Measurements from ENCODE around the gene FUT8.
A peak's percentile ranks its signal among the peaks of the same experiment; 100 is the strongest.

Gene FUT8

GRCh38 chr14:65560340-65561027, 148.0 kb downstream of the FUT8 start:
- peak; percentile 93 for DNase-seq

DNA sequence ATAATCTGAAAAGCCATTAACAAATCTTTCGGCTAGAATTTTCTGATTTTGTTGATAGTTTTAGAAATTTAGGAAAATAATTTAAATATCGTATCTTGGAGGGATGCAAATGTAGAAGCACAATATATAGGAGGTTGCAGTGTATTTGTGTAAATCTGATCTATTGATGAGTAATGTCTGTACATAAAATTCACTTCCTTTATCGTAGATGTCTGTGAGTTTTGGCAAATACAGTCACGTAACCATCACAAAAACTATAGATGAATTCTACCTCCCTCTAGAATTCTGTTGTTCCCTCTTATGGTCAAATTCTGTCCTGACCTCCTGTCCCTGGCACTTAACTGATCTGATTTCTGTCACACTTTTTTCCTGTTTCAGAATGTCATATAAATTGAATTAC, 151.8 kb downstream of the FUT8 start:
- DNase-seq: no peak

- DNase-seq: no peak
Observed at GRCh38 chr14:65565948-65566347, 153.4 kb downstream of the FUT8 start.

DNA sequence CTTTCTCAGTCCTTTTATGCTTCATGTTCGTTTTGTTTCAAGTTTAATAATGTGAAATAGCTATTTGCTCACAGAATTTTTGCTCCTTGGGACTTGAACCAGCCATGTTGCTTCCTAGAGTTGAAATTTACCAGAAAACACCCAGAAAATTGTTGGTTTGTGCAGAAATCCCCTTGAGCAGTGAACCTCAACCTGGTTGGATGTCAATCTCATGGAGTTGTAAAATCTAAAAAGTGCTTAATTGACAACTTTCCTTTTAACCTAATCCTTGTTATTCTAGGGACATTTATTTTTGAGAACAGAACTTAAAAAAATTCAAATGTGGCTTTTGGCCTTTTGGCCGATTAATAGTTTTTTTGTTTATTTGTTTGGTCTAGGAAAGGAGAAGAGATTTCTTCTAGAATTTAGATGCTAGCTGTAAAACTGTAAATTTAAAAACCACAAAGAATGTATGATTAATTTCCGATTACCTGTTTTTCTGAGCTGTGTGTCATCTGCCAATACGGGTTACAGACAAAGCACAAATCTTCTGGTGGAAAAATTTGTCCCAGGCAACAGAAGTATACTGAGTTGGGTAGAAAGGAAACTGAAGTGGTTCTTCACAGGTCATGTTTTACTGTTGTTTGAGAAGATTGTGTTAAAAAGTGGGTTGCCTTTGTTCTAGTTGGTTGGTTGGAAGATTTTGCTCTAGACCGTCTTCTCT, 154.4 kb downstream of the FUT8 start:
- no peak for DNase-seq

- no peak for DNase-seq
Observed at GRCh38 chr14:65574611-65575010, 162.1 kb downstream of the FUT8 start.

DNA sequence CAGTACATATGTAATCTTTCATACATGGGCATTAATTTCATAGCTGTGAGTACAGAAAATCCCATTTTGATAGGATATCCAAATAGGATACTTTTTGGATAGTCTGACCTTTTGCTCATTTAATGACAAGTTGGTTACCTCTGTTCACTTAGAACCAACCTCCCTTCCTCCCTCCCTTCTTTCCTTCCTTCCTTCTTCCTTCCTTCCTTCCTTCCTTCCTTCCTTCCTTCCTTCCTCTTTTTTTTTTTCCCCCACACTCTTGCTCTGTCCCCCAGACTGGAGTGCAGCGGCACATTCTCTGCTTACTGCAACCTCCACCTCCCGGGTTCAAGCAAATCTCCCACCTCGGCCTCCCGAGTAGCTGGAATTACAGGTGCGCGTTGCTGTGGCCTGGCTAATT, 162.9 kb downstream of the FUT8 start:
- DNase-seq: no peak

DNA sequence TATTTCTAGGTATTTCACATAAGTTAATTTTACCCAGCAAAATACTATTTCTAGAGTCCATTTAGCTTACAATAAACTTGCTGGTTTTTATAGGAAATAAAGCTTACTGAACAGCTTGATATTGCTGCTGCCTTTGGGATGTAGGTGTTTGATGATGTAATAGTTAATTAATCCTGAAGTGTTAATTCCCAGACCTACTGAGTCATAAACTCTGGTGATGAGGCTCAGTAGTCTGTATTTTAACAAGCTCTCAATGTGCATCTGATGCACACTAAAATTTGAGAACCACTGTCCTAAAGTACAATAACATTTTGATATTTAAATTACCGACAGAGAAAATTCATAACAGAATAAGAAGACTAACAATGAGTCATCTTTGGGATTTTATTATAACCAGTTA, 168.4 kb downstream of the FUT8 start:
- DNase-seq: peak; percentile 37

DNA sequence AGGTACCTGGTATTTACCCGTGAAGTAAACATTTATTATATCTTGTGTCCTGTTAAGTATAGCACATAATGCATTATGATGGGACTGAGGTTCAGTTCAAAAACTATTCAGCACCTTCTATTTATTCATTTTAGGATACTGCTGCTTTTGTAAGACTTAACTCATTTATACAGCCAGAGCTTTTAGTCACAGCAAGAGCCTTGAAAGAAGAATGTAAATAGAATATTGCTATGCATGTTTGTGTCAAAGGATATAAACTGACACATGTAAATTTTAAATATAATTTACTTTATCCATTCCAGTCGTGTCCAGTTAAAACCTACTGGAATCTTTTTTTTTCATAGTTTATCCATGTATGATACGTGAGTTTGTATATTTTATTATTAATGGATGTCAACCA, 168.8 kb downstream of the FUT8 start:
- no peak for DNase-seq

- DNase-seq: no peak
Observed at GRCh38 chr14:65581799-65582198, 169.3 kb downstream of the FUT8 start.

GRCh38 chr14:65585216-65585615, 172.7 kb downstream of the FUT8 start:
- DNase-seq: peak; percentile 48

DNA sequence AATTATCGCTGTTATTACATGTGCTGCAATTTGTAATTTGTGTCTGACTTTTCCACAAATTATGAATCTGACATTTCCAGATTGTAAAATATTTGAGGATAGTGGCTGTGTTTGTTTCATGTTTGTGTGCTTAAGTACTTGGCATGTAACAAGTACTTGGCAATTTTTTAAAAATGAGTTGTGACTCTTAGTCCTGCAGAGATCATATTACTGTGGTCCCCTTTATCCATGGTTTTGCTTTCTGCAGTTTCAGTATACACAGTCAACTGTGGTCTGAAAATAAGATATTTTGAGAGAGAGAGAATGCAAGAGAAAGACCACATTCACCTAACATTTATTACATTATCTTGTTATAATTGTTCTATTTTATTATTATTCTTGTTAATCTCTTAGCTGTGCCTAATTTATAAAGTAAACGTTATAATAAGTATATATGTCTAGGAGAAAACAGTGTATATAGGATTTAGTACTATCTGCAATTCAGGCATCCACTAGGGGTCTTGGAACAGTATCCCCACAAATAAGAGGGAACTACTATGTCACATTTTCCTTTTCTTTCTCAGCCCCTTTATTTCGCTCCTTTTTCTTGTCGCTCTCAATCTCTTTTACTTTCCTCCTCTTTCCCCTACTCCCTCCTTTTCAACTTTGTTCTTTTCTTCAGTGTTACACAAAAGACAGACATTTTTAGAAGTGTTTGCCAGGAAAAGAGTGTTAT, 176.1 kb downstream of the FUT8 start:
- DNase-seq: peak; percentile 23

GRCh38 chr14:65594153-65594881, 181.8 kb downstream of the FUT8 start:
- peak; percentile 90 for DNase-seq

DNA sequence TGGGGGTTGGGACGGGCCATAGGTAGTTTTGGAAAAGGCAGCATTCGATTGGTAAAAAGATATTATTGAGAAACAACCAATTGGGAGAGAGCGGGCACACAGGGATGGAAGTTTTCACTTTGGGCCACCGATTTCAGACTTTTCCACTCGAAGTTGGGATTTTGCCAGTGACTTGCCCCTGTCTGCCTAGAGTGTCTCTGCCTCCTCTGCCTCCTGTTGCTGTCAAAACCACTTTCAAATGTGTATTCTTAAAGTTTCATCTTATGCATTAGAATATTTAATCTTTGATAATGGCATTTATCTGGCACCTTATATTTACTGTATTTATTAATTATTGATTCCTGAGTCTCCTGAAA, 182.3 kb downstream of the FUT8 start:
- DNase-seq: no peak

- peak; percentile 20 for DNase-seq
Observed at GRCh38 chr14:65599375-65599774, 186.8 kb downstream of the FUT8 start.

- peak; percentile 36 for DNase-seq
Observed at GRCh38 chr14:65600742-65601141, 188.2 kb downstream of the FUT8 start.

GRCh38 chr14:65604535-65604934, 192.0 kb downstream of the FUT8 start:
- DNase-seq: no peak

DNA sequence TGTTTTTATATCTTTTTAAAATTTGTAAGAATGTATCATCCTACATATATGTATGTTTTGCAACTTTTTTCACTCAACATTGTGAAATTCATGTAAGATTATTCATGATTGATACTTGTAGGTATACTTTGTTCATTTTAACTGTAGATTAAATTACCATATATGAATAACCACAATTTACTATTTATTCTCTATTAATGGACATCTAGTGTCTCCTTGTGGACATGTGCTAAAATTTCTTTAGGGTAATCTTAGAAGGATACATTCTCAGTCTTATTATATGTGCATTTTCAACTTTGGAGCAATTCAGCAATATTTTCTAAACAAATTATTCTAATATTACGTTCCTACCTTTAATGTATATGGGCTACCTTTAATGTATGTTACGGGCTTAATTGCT, 192.4 kb downstream of the FUT8 start:
- DNase-seq: peak; percentile 20

GRCh38 chr14:65606460-65606859, 193.9 kb downstream of the FUT8 start:
- peak; percentile 17 for DNase-seq

DNA sequence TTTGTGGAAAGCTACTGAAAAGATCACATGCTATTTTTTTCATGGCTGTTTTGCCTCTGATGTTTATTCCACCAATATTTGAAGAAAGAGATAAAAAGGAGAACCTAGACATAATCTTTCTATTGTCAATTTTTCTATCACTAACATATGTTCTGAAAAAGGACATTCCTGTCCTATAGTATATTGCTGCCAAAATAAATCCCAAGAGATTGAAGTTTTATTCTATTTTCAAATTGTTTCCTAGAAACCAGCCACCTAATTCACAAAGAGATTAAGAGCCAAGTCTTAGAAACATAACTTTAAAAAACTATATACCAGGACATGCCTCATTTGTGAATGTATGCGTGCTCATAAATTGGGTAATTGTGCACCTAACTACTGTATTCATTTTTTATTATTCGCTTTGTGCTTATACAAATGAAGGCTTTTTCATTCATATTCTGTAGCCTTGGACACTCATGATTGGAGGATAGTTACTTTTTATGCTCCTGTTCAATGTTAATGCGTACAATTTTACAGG, 200.7 kb downstream of the FUT8 start:
- no peak for DNase-seq

GRCh38 chr14:65618996-65619395, 206.5 kb downstream of the FUT8 start:
- no peak for DNase-seq

DNA sequence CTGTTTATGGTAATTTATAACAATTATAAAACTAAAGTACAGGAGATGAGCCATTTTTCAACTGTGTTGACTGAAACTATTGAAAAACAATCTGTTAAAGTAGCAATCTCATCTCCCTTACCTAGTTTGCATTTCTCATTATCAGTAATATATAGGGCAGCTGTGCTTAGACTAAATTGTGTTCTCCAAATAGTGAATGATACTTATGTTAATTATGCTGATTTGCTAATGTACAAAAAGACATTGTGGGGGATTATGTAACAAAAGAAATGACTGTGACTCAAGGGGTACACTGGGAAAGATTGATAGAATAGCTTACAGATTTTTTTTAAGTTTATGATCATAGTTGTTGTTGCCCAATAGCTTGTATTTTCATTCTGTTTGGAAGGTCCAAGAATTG, 207.7 kb downstream of the FUT8 start:
- no peak for DNase-seq

DNA sequence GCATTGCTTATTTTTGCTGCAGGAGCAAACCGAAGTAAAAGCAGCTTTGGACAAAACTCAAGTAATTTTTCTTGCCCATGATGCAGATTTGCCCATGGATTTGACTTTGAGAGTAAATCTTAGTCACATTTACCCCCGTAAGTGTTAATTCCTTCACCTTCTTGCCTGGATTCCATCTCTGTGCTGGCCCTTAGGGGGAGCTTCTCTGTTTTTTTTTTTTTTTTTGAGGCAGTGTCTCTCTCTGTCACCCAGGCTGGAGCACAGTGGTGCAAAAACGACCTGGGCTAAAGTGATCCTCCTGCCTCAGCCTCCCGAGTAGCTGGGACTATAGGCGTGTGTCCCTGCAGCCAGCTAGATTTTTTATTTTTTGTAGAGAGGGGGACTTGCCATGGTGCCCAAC, 210.2 kb downstream of the FUT8 start:
- DNase-seq: no peak

GRCh38 chr14:65623759-65624158, 211.2 kb downstream of the FUT8 start:
- no peak for DNase-seq

Measured in NCI-H69 (cell line).